ENCODE measurements around the gene PCCA. TPM values are rescaled to one million over a fixed set of nuclear protein-coding genes. Genes with fewer than 3 reads are reported as not detected.
"Not testable (repeated sequence)": the region's sequence is repeated elsewhere in the genome, so short reads cannot be mapped to it uniquely, and the experiment has no call there.

Gene PCCA
- total RNA-seq, 3 donors from 2014 or later = 55.7 to 98.6 (median 70.5) TPM

DNA sequence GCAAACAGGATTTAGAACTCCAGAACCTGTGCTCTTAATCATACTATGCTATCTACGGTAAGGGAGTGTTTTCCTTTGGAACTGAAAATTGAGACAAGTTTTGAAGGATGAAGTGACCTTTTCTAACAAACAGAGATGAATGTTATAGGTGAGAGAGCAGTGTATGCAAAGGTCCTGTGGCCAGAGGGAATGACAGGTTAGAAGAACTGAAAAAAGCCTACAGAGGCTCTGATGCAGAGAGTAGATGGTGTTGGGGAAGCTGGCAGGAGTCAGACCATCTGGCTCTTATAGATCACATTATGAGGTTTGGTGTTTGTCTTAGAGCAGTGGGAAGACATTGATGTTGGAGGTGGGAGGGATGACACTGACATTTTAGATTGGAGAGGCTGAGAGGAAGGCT is 2.0 kb downstream of the PCCA start:
- Histone ChIP-seq H3K36me3 (ENCODE audit: low read depth) (no peaks in the 10 kb centered on the region), H3K9me3 (no peaks in the 10 kb centered on the region), H3K4me3 (no peak overlapping the region), H3K4me1 (ENCODE audit: low read depth) (peaks cover 13% of the 10 kb centered on the region)
- DNase-seq (no peak), ATAC-seq (no peak)
- intact Hi-C loops (cut with DNase I, micrococcal nuclease) = no loop called here
- TF ChIP-seq, protein P1, sequence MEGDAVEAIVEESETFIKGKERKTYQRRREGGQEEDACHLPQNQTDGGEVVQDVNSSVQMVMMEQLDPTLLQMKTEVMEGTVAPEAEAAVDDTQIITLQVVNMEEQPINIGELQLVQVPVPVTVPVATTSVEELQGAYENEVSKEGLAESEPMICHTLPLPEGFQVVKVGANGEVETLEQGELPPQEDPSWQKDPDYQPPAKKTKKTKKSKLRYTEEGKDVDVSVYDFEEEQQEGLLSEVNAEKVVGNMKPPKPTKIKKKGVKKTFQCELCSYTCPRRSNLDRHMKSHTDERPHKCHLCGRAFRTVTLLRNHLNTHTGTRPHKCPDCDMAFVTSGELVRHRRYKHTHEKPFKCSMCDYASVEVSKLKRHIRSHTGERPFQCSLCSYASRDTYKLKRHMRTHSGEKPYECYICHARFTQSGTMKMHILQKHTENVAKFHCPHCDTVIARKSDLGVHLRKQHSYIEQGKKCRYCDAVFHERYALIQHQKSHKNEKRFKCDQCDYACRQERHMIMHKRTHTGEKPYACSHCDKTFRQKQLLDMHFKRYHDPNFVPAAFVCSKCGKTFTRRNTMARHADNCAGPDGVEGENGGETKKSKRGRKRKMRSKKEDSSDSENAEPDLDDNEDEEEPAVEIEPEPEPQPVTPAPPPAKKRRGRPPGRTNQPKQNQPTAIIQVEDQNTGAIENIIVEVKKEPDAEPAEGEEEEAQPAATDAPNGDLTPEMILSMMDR (IDR thresholded peaks at IDR 0.05) = no peak

DNA sequence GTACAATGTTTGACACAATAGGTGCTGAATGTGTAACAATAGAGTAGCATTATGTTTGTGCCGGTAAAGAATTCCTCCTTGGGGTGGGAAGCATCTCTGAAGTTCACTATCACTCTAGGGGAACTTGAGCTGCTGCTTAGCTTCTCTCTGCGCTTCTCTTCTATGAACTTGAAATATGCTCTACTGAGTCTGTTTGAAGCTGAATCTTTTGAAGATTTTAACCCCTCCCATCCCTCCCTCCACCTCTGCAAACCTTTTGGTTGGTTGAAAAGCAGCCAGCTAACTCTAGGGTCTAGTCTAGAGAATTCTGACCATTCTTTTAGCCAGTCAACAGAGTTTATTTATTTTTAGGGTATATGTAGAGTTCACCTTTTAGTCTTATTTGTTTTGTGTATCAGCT is 2.5 kb downstream of the PCCA start:
- TF ChIP-seq, protein P1 (IDR thresholded peaks at IDR 0.05) = no peak
- Histone ChIP-seq H3K36me3 (ENCODE audit: low read depth) (no peaks in the 10 kb centered on the region), H3K4me1 (ENCODE audit: low read depth) (peaks cover 13% of the 10 kb centered on the region), H3K4me3 (no peak overlapping the region), H3K9me3 (no peaks in the 10 kb centered on the region)
- ATAC-seq = no peak
- DNase-seq = no peak
- intact Hi-C loops (cut with DNase I, micrococcal nuclease) = no loop called here

DNA sequence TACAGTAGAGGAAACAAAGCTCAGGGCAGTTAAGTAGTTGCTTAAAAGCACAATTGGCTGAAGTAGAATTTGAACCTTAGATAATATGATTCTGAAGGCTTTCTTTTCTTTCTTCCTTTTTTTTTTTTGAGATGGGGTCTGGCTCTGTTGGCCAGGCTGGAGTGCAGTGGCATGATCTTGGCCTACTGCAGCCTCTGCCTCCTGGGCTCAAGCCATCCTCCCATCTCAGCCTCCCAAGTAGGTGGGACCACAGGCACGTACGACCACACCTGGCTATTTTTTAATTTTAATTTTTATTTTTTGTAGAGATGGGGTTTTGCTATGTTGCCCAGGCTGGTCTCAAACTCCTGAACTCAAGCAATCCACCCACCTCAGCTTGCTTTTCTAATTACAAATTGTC is 3.4 kb downstream of the PCCA start:
- DNase-seq; ATAC-seq; intact Hi-C loops (cut with DNase I, micrococcal nuclease); H3K9me3 ChIP-seq; H3K4me3 ChIP-seq; H3K36me3 ChIP-seq (ENCODE audit: low read depth): not testable (repeated sequence)
- H3K4me1 ChIP-seq (ENCODE audit: low read depth) = peaks cover 13% of the 10 kb centered on the region

DNA sequence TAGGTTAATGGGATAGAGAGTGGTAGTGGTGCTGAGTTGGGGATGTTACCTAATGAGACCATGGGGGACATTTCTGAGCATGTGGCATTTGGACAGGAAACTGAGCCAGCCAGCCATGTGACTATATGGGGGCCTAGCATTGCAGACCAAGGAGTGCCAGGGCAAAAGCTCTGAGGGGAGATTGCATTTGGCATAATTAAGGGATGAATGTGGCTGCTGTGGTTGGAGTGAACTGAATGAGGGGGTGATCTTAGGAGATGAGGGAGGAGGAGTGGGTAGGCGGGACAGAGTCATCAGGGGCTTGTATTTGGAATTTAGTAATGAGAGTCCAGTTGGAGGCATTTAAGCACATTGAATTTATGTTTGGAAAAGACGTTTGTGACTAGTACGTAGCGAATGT is 6.6 kb downstream of the PCCA start:
- intact Hi-C loops (cut with DNase I, micrococcal nuclease) = no loop called here

DNA sequence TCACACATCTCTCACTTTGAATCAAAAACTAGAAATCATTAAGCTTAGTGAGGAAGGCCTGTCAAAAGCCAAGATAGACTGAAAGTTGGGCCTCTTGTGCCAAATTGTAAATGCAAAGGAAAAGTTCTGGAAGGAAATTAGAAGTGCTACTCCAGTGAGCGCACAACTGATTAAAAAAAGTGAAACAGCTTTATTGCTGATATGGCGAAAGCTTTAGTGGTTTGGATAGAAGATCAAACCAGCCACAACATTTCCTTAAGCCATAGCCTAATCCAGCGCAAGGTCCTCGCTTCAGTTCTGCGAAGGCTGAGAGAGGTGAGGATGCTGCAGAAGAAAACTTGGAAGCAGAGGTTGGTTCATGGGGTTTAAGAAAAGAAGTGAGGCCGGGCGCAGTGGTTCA is 7.6 kb downstream of the PCCA start:
- H3K4me1 ChIP-seq (ENCODE audit: low read depth) = peaks cover 17% of the 10 kb centered on the region
- TF ChIP-seq, protein P1 (IDR thresholded peaks at IDR 0.05) = no peak
- H3K36me3 ChIP-seq (ENCODE audit: low read depth) = no peaks in the 10 kb centered on the region
- no peak for ATAC-seq
- no peak for DNase-seq
- H3K4me3 ChIP-seq = no peak overlapping the region
- intact Hi-C loops (cut with DNase I, micrococcal nuclease) = no loop called here
- H3K9me3 ChIP-seq = no peaks in the 10 kb centered on the region

More for the DNA sequence above, 6.6 kb downstream of the PCCA start:
- no peak for DNase-seq
- no peak for ATAC-seq
- Histone ChIP-seq H3K4me1 (ENCODE audit: low read depth) (peaks cover 9% of the 10 kb centered on the region), H3K9me3 (no peaks in the 10 kb centered on the region), H3K4me3 (no peak overlapping the region), H3K36me3 (ENCODE audit: low read depth) (no peaks in the 10 kb centered on the region)
- TF ChIP-seq, protein P1 (IDR thresholded peaks at IDR 0.05) = no peak

DNA sequence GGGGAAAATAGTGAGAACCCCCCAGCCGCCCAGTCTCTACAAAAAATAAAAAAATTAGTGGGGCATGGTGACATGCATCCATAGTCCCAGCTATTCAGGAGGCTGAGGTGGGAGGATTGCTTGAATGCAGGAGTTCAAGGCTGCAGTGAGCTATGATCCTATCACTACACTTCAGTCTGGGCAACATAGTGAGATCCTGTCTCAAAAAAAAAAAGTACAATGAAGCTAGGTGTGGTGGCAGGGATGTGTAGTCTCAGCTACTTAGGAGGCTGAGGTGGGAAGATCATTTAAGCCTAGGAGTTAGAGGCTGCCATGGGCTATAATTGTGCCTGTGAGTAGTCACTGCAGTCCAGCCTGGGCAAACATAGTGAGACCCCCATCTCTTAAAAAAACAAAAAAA is 8.9 kb downstream of the PCCA start:
- Histone ChIP-seq H3K4me1 (ENCODE audit: low read depth) (peaks cover 17% of the 10 kb centered on the region), H3K9me3 (no peaks in the 10 kb centered on the region), H3K36me3 (ENCODE audit: low read depth) (no peaks in the 10 kb centered on the region), H3K4me3 (no peak overlapping the region)
- TF ChIP-seq, protein P1 (IDR thresholded peaks at IDR 0.05) = no peak
- ATAC-seq = no peak
- no peak for DNase-seq
- intact Hi-C loops (cut with DNase I, micrococcal nuclease) = no loop called here

Data from mucosa of descending colon (tissue), 3 donors.